ENCODE results near the gene TNP2. TPM values are rescaled to one million over a fixed set of nuclear protein-coding genes. Genes with fewer than 3 reads are reported as not detected.

Gene TNP2
- total RNA-seq, 1 experiment from 2014 or later = not detected

Small RNA genes within 50 kb of the gene (small RNA-seq; reads per million reads assigned to genes)
- gene MIR548H2 (0 to 0.05 reads per million in 2 experiments), gene RF00019 (0 reads per million in 2 experiments), gene RF00554 (0 reads per million in 2 experiments)

Other genes with a start within 250 kb of the TNP2 start
- 1.1 and 1.4 TPM in 2 replicates for gene SOCS1, start 13.1 kb downstream of the TNP2 start, total RNA-seq (2014; rRNA removed; shearing (Covaris generic))
- gene PRM3, start 4.3 kb upstream of the TNP2 start, total RNA-seq (2014; rRNA removed; shearing (Covaris generic)) = not detected in 2 replicates
- not detected in 2 replicates for gene PRM2, start 7.2 kb upstream of the TNP2 start, total RNA-seq (2014; rRNA removed; shearing (Covaris generic))
- not detected in 2 replicates for gene PRM1, start 12.0 kb upstream of the TNP2 start, total RNA-seq (2014; rRNA removed; shearing (Covaris generic))
- gene RMI2, start 76.1 kb upstream of the TNP2 start, total RNA-seq (2014; rRNA removed; shearing (Covaris generic)) = 23.2 and 28.1 TPM in 2 replicates